Mesenchymal stem cell (in vitro differentiated cells and primary cell): ENCODE results near the gene FAM200C.

Experiments
- DNase-seq: peaks from one replicate; pipeline ENCODE4 v3.0.0-alpha.2; 2013
- H2AFZ ChIP-seq: one replicate; pipeline ENCODE4 v1.6.1; 2013; ENCODE audit warnings: low read depth, mild to moderate bottlenecking, control low read depth, inconsistent platforms, low read length, moderate library complexity
- H2AK5ac ChIP-seq: 2 replicates; pipeline ENCODE4 v1.6.1; 2013; ENCODE audit warnings: low read length, moderate library complexity, mild to moderate bottlenecking, inconsistent platforms; ENCODE audit not compliant: severe bottlenecking
- H2BK120ac ChIP-seq: one replicate; pipeline ENCODE4 v1.6.1; 2013; ENCODE audit warnings: low read depth, mild to moderate bottlenecking, inconsistent platforms, low read length, moderate library complexity
- H2BK12ac ChIP-seq, 2 experiments: one replicate each; pipeline ENCODE4 v1.6.1; 2013; ENCODE audit warnings: inconsistent platforms in 2 of 2, low read length in 2 of 2, mild to moderate bottlenecking in 2 of 2, moderate library complexity in 2 of 2, control low read depth in 1 of 2
- H2BK15ac ChIP-seq: one replicate; pipeline ENCODE4 v1.6.1; 2013; ENCODE audit warnings: mild to moderate bottlenecking, low read depth, inconsistent platforms; ENCODE audit not compliant: poor library complexity, severe bottlenecking
- H2BK5ac ChIP-seq: 2 replicates; pipeline ENCODE4 v1.6.1; 2013; ENCODE audit warnings: low read depth, mild to moderate bottlenecking, low read length, control low read depth, inconsistent platforms; ENCODE audit not compliant: poor library complexity, severe bottlenecking
- H3K14ac ChIP-seq, 2 experiments: one replicate each; pipeline ENCODE4 v1.6.1; 2013; ENCODE audit warnings: inconsistent platforms in 2 of 2, low read length in 2 of 2, control low read depth in 1 of 2, mild to moderate bottlenecking in 1 of 2, moderate library complexity in 1 of 2
- H3K18ac ChIP-seq, 2 experiments: one replicate each; pipeline ENCODE4 v1.6.1; 2013; ENCODE audit warnings: inconsistent platforms in 2 of 2, low read length in 2 of 2, control low read depth in 1 of 2, low read depth in 1 of 2, mild to moderate bottlenecking in 1 of 2
- H3K23ac ChIP-seq, 2 experiments: one replicate each; pipeline ENCODE4 v1.6.1; 2013; ENCODE audit warnings: inconsistent platforms in 2 of 2, low read length in 2 of 2, mild to moderate bottlenecking in 2 of 2, moderate library complexity in 2 of 2, control low read depth in 1 of 2
- H3K27ac ChIP-seq: 2 replicates; pipeline ENCODE4 v1.5.1; 2013; ENCODE audit warnings: mild to moderate bottlenecking, moderate library complexity, low read length, control low read depth, inconsistent platforms; ENCODE audit not compliant: poor library complexity, severe bottlenecking
- H3K27me3 ChIP-seq, 2 experiments: 2 replicates each; pipeline versions ENCODE4 v1.6.1 to v1.7.0; 2013; ENCODE audit warnings: low read length in 2 of 2, mild to moderate bottlenecking in 2 of 2, moderate library complexity in 2 of 2, control low read depth in 1 of 2, inconsistent platforms in 1 of 2; ENCODE audit not compliant: control insufficient read depth in 1 of 2, insufficient read depth in 1 of 2
- H3K36me3 ChIP-seq, 2 experiments: 2 replicates each; pipeline versions ENCODE4 v1.6.1 to v1.7.0; 2013; ENCODE audit warnings: low read length in 2 of 2, control low read depth in 1 of 2, inconsistent platforms in 1 of 2, low read depth in 1 of 2, mild to moderate bottlenecking in 1 of 2; ENCODE audit not compliant: insufficient read depth in 2 of 2, control insufficient read depth in 1 of 2
- H3K4ac ChIP-seq, 2 experiments: one replicate each; pipeline ENCODE4 v1.6.1; 2013; ENCODE audit warnings: inconsistent platforms in 2 of 2, low read length in 2 of 2, mild to moderate bottlenecking in 2 of 2, moderate library complexity in 2 of 2, control low read depth in 1 of 2, low read depth in 1 of 2
- H3K4me1 ChIP-seq: 2 replicates; pipeline ENCODE4 v1.6.1; 2013; ENCODE audit warnings: low read depth, low read length, control low read depth; ENCODE audit not compliant: control insufficient read depth, insufficient read depth
- H3K4me2 ChIP-seq: 2 replicates; pipeline ENCODE4 v1.6.1; 2013; ENCODE audit warnings: low read length, mild to moderate bottlenecking, inconsistent platforms; ENCODE audit not compliant: poor library complexity, severe bottlenecking
- H3K4me3 ChIP-seq, 2 experiments: 2 replicates each; pipeline versions ENCODE4 v1.5.1 to v1.7.0; 2013; ENCODE audit warnings: low read length in 2 of 2, mild to moderate bottlenecking in 2 of 2, control low read depth in 1 of 2, low read depth in 1 of 2; ENCODE audit not compliant: insufficient read depth in 1 of 2
- H3K79me1 ChIP-seq: replicated peaks from 2 replicates; pipeline ENCODE4 v1.6.1; 2013; ENCODE audit warnings: mild to moderate bottlenecking, control low read depth, low read length, inconsistent platforms; ENCODE audit not compliant: poor library complexity, severe bottlenecking
- H3K9ac ChIP-seq: 2 replicates; pipeline ENCODE4 v1.7.0; 2013; ENCODE audit warnings: mild to moderate bottlenecking, low read length, moderate library complexity
- H3K9me3 ChIP-seq: 2 replicates; pipeline ENCODE4 v1.7.0; 2013; ENCODE audit warnings: mild to moderate bottlenecking, low read length; ENCODE audit not compliant: control insufficient read depth
- H4K8ac ChIP-seq: one replicate; pipeline ENCODE4 v1.6.1; 2013; ENCODE audit warnings: inconsistent platforms, mild to moderate bottlenecking, low read length, moderate library complexity
- H4K91ac ChIP-seq: one replicate; pipeline ENCODE4 v1.6.1; 2013; ENCODE audit warnings: mild to moderate bottlenecking, low read length, inconsistent platforms
- WGBS: methylation state at CpG from one replicate; pipeline ENCODE4 v1.1.7; 2013; ENCODE audit warnings: mixed read lengths; 5-methylcytosine and 5-hydroxymethylcytosine counted together

FAM200C gene

GRCh38 chr5:160420331-160420610 lies 20.4 kb upstream of the FAM200C start:
- no peak overlapping the region for H3K14ac ChIP-seq
- H2BK5ac ChIP-seq, result no peak overlapping the region
- no peaks in the 10 kb centered on the region for H3K27me3 ChIP-seq
- H3K79me1 ChIP-seq, result peaks cover 13% of the 10 kb centered on the region
- DNase-seq, result no peak
- no peak overlapping the region for H3K18ac ChIP-seq
- no peak overlapping the region for H2AK5ac ChIP-seq
- no peak overlapping the region for H3K4ac ChIP-seq
- H3K36me3 ChIP-seq, result peaks cover 0 to 4% of the 10 kb centered on the region in 2 experiments
- H3K23ac ChIP-seq, result no peak overlapping the region
- no peak overlapping the region for H2BK12ac ChIP-seq
- no peak overlapping the region for H2BK120ac ChIP-seq
- no peak overlapping the region for H3K27ac ChIP-seq
- H4K91ac ChIP-seq, result no peak overlapping the region
- H2AFZ ChIP-seq, result no peak overlapping the region
- H2BK15ac ChIP-seq, result no peak overlapping the region
- H3K9me3 ChIP-seq, result no peaks in the 10 kb centered on the region
- peak overlapping the region; percentile 99 for H3K9ac ChIP-seq
- no peak overlapping the region for H4K8ac ChIP-seq
- H3K4me3 ChIP-seq, result no peak overlapping the region
- H3K4me2 ChIP-seq, result no peak overlapping the region
- H3K4me1 ChIP-seq, result peaks cover 8% of the 10 kb centered on the region

DNA sequence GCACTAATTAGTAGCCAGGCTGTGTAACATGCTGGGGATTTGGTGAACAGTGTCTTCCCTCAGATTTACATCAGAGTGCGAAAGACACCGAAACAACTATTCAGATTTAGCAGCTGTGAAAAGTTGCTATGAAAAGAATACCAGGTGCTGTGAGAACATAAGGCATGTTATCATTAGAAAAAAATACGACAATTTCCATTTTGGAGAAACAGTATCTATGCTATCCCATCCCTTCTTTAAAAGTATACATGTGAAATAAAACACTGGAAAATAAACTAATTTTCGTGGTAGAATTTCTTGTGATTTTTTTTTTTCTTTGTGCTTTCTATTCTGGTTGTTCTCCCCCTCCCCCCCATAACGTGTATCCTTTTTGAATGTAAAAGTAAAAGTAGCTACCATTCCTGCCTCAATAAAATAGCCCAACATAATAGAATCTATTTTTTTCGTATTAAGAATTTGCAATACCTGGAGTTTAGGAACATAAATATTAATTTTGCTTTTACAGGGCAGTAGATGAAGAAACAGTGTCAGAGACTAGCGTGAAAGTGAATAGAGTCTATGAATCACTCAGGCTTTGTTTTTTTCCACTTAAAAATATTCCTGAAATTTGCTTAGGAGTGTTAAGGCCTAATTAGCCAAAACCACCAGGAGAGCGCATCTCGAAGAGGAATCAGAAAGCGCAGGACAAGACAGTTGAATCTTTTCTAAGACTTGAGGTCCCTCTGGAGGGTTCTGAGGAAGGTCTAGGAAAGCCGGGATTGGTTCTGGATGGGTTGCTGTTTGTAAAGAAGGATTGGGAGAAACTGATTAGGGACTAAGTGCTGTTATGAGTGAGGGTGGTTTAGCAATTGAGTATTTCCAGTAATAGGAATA lies 19.8 kb upstream of the FAM200C start:
- H4K91ac ChIP-seq, result no peak overlapping the region
- peak overlapping the region in 1 of 2 experiments; percentile 32 for H3K4ac ChIP-seq
- DNase-seq, result no peak
- no peak overlapping the region for H2AFZ ChIP-seq
- 87% methylated on average over 4 of the region's 11 CpGs for WGBS
- H3K79me1 ChIP-seq, result peaks cover 11% of the 10 kb centered on the region
- H2BK15ac ChIP-seq, result no peak overlapping the region
- H3K27me3 ChIP-seq, result no peaks in the 10 kb centered on the region
- H4K8ac ChIP-seq, result peak overlapping the region; percentile 60
- peak overlapping the region; percentile 99 for H3K9ac ChIP-seq
- peak overlapping the region; percentile 72 for H3K4me2 ChIP-seq
- H3K27ac ChIP-seq, result peak overlapping the region; percentile 89
- peak overlapping the region in 1 of 2 experiments; percentile 28 for H3K18ac ChIP-seq
- H3K36me3 ChIP-seq, result peaks cover 0 to 9% of the 10 kb centered on the region in 2 experiments
- H3K4me3 ChIP-seq, result peak overlapping the region in 1 of 2 experiments; percentile 96
- no peaks in the 10 kb centered on the region for H3K9me3 ChIP-seq
- peaks cover 8% of the 10 kb centered on the region for H3K4me1 ChIP-seq
- H3K14ac ChIP-seq, result no peak overlapping the region
- H2BK5ac ChIP-seq, result no peak overlapping the region
- no peak overlapping the region for H2BK12ac ChIP-seq
- H3K23ac ChIP-seq, result no peak overlapping the region
- no peak overlapping the region for H2AK5ac ChIP-seq
- H2BK120ac ChIP-seq, result no peak overlapping the region

GRCh38 chr5:160418561-160419457 lies 19.0 kb upstream of the FAM200C start, which contains the start of gene SLU7:
Gene SLU7 (minus strand): TSS chr5:160419081. CDS start chr5:160415294, 3,787 bp downstream.
- Histone ChIP-seq H2BK12ac (no peak within 1 kb of the TSS), H3K14ac (peak within 1 kb of the TSS in 1 of 2 experiments; percentile 74), H4K91ac (peak within 1 kb of the TSS; percentile 83), H3K27me3 (no peaks in the 10 kb centered on the region), H2BK15ac (peak within 1 kb of the TSS; percentile 80), H3K4ac (peak within 1 kb of the TSS in 1 of 2 experiments; percentile 32), H3K4me3 (peak within 1 kb of the TSS; percentile 95 to 96), H3K18ac (peak within 1 kb of the TSS in 1 of 2 experiments; percentile 70), H3K4me2 (peak within 1 kb of the TSS; percentile 85), H3K9ac (peak within 1 kb of the TSS; percentile 99), H3K27ac (peak within 1 kb of the TSS; percentile 89), H3K9me3 (no peaks in the 10 kb centered on the region), H2BK120ac (peak within 1 kb of the TSS; percentile 61), H3K36me3 (peaks cover 0 to 18% of the 10 kb centered on the region in 2 experiments), H3K79me1 (peaks cover 10% of the 10 kb centered on the region), H4K8ac (peak within 1 kb of the TSS; percentile 91), H2AFZ (peak within 1 kb of the TSS; percentile 47), H2BK5ac (no peak within 1 kb of the TSS), H3K23ac (no peak within 1 kb of the TSS), H3K4me1 (peaks cover 8% of the 10 kb centered on the region), H2AK5ac (no peak within 1 kb of the TSS)
- WGBS, result 2% methylated on average over 48 of the region's 48 CpGs
- DNase-seq, result peak; percentile 96

GRCh38 chr5:160398806-160399205 lies 1.0 kb downstream of the FAM200C start:
- H3K27ac ChIP-seq, result no peak overlapping the region
- no peak overlapping the region for H3K14ac ChIP-seq
- no peak overlapping the region for H2AK5ac ChIP-seq
- no peak overlapping the region for H4K91ac ChIP-seq
- peak; percentile 37 for DNase-seq
- no peak overlapping the region for H3K4ac ChIP-seq
- peaks cover 3 to 31% of the 10 kb centered on the region in 2 experiments for H3K36me3 ChIP-seq
- H3K27me3 ChIP-seq, result no peaks in the 10 kb centered on the region
- no peak overlapping the region for H2BK5ac ChIP-seq
- WGBS, result no CpG with 5 or more reads among the region's 4 CpGs
- H4K8ac ChIP-seq, result no peak overlapping the region
- peak overlapping the region in 1 of 2 experiments; percentile 97 for H3K4me3 ChIP-seq
- no peak overlapping the region for H3K4me2 ChIP-seq
- H3K18ac ChIP-seq, result no peak overlapping the region
- no peak overlapping the region for H3K23ac ChIP-seq
- H3K9me3 ChIP-seq, result no peaks in the 10 kb centered on the region
- H2BK12ac ChIP-seq, result no peak overlapping the region
- no peak overlapping the region for H2BK15ac ChIP-seq
- no peak overlapping the region for H2AFZ ChIP-seq
- peaks cover 11% of the 10 kb centered on the region for H3K79me1 ChIP-seq
- peak overlapping the region; percentile 97 for H3K9ac ChIP-seq
- H2BK120ac ChIP-seq, result no peak overlapping the region
- peaks cover 1% of the 10 kb centered on the region for H3K4me1 ChIP-seq
